Tibial nerve (tissue), 4 donors: ENCODE results near the gene CYFIP2. TPM values are rescaled to one million over a fixed set of nuclear protein-coding genes. Genes with fewer than 3 reads are reported as not detected.
"Not testable (repeated sequence)": the region's sequence is repeated elsewhere in the genome, so short reads cannot be mapped to it uniquely, and the experiment has no call there.

Experiments
- DNase-seq, 2 donors: peaks; one replicate each; pipeline ENCODE4 v3.0.0-alpha.2; 2019; ENCODE audit warnings: low spot score in 2 of 2
- H3K27ac ChIP-seq, 4 donors: fragments of 200-600 bp; sonication (generic) in 3 of 4; one replicate each; pipeline ENCODE4 v1.5.1; 2017 to 2019; ENCODE audit warnings: mild to moderate bottlenecking in 1 of 4
- H3K27me3 ChIP-seq, 2 donors: fragments of 200-600 bp; sonication (generic) in 1 of 2; one replicate each; pipeline versions ENCODE4 v1.5.1 to v1.6.0; 2017 to 2019
- H3K36me3 ChIP-seq, 3 donors: fragments of 200-600 bp; sonication (generic); one replicate each; pipeline ENCODE4 v1.5.1; 2018 to 2019
- H3K4me1 ChIP-seq, 4 donors: fragments of 200-600 bp; sonication (generic) in 3 of 4; one replicate each; pipeline ENCODE4 v1.5.1; 2017 to 2019
- H3K4me3 ChIP-seq, 4 donors: fragments of 200-600 bp; sonication (generic) in 3 of 4; one replicate each; pipeline ENCODE4 v1.5.1; 2017 to 2019; ENCODE audit warnings: mild to moderate bottlenecking in 1 of 4, moderate library complexity in 1 of 4
- H3K9me3 ChIP-seq, 4 donors: fragments of 200-600 bp; sonication (generic) in 3 of 4; one replicate each; pipeline ENCODE4 v1.5.1; 2017 to 2019
- CTCF ChIP-seq, 5 experiments: fragments of 200-600 bp in 3 of 5; fragments of 450-650 bp in 2 of 5; sonication (generic) in 3 of 5; IDR thresholded peaks; one replicate each; pipeline ENCODE4 v1.5.1; 2016 to 2019; ENCODE audit warnings: antibody characterized with exemption in 5 of 5, mild to moderate bottlenecking in 3 of 5, moderate library complexity in 2 of 5
- EP300 ChIP-seq, 2 donors: sonication (generic); formaldehyde crosslinking; IDR thresholded peaks; one replicate each; pipeline ENCODE4 v1.6.1; 2017; ENCODE audit warnings: antibody characterized with exemption in 2 of 2, mild to moderate bottlenecking in 1 of 2
- POLR2A ChIP-seq, 2 donors: fragments of 450-650 bp; IDR thresholded peaks; one replicate each; pipeline ENCODE4 v1.6.1; 2017; ENCODE audit warnings: antibody characterized with exemption in 2 of 2, mild to moderate bottlenecking in 2 of 2, moderate library complexity in 2 of 2
- WGBS, 2 donors: methylation state at CpG; one replicate each; pipeline ENCODE4 v1.1.5; 2018; 5-methylcytosine and 5-hydroxymethylcytosine counted together
- total RNA-seq, 4 donors: library from RNA; depleted of rRNA; stranded (reverse); fragments of >200 nt; gene quantifications; one replicate each; pipeline ENCODE4 v1.1.0, GENCODE V29; 2016

Gene CYFIP2
- total RNA-seq, 4 donors from 2014 or later: 14.4 to 27.3 (median 18.0) TPM

- WGBS, 2 donors: 72 to 76% methylated on average over 15 of the region's 15 CpGs
- no peak for DNase-seq
- Histone ChIP-seq H3K4me1 (peaks cover 0 to 11% (median 0%) of the 10 kb centered on the region in 4 donors), H3K9me3 (no peaks in the 10 kb centered on the region), H3K27ac (no peak overlapping the region), H3K36me3 (peaks cover 0 to 40% (median 4%) of the 10 kb centered on the region in 3 donors), H3K27me3 (no peaks in the 10 kb centered on the region), H3K4me3 (no peak overlapping the region)
- TF ChIP-seq POLR2A (IDR thresholded peaks at IDR 0.05) (no peak), CTCF (IDR thresholded peaks at IDR 0.05) (no peak), EP300 (IDR thresholded peaks at IDR 0.05) (no peak)
These were observed 124.8 kb downstream of the CYFIP2 start for GRCh38 chr5:157390551-157391297.

- no peak for TF ChIP-seq POLR2A (IDR thresholded peaks at IDR 0.05)
- TF ChIP-seq EP300 (IDR thresholded peaks at IDR 0.05): no peak
- TF ChIP-seq CTCF (IDR thresholded peaks at IDR 0.05): no peak
- Histone ChIP-seq H3K4me1 (no peaks in the 10 kb centered on the region), H3K9me3 (peaks cover 0 to 10% (median under 1%) of the 10 kb centered on the region in 4 donors), H3K36me3 (peaks cover 0 to 4% (median 0%) of the 10 kb centered on the region in 3 donors), H3K27me3 (no peaks in the 10 kb centered on the region), H3K4me3 (no peak overlapping the region), H3K27ac (no peak overlapping the region)
- no peak for DNase-seq
These were observed 132.4 kb downstream of the CYFIP2 start for GRCh38 chr5:157398305-157398704.

- H3K4me3 ChIP-seq: no peak overlapping the region
- no peaks in the 10 kb centered on the region for H3K36me3 ChIP-seq
- no peak for TF ChIP-seq CTCF (IDR thresholded peaks at IDR 0.05)
- WGBS, 2 donors: 43 to 51% methylated on average over 5 of the region's 5 CpGs
- peaks cover 0 to 18% (median 2%) of the 10 kb centered on the region in 4 donors for H3K9me3 ChIP-seq
- no peaks in the 10 kb centered on the region for H3K4me1 ChIP-seq
- H3K27me3 ChIP-seq: no peaks in the 10 kb centered on the region
- no peak for DNase-seq
- no peak overlapping the region for H3K27ac ChIP-seq
These were observed 135.0 kb downstream of the CYFIP2 start for GRCh38 chr5:157400741-157401495.

- Histone ChIP-seq H3K4me1 (no peaks in the 10 kb centered on the region), H3K27me3 (no peaks in the 10 kb centered on the region), H3K36me3 (no peaks in the 10 kb centered on the region), H3K9me3 (peaks cover 0 to 17% (median 2%) of the 10 kb centered on the region in 4 donors), H3K27ac (no peak overlapping the region), H3K4me3 (no peak overlapping the region)
- TF ChIP-seq EP300 (IDR thresholded peaks at IDR 0.05) (no peak), POLR2A (IDR thresholded peaks at IDR 0.05) (no peak)
- DNase-seq: no peak
These were observed 149.9 kb downstream of the CYFIP2 start for GRCh38 chr5:157415838-157416237.

- DNase-seq, H3K4me3 ChIP-seq, H3K27ac ChIP-seq, H3K27me3 ChIP-seq, H3K4me1 ChIP-seq, H3K36me3 ChIP-seq: not testable (repeated sequence)
- H3K9me3 ChIP-seq: peaks cover 0 to 19% (median 2%) of the 10 kb centered on the region in 4 donors
- 98% methylated on average over 18 to 25 of the region's 30 CpGs for WGBS, 2 donors
These were observed 153.6 kb downstream of the CYFIP2 start for GRCh38 chr5:157419521-157419920.

GRCh38 chr5:157429920-157430319 lies 164.0 kb downstream of the CYFIP2 start:
- H3K9me3 ChIP-seq, DNase-seq, H3K4me1 ChIP-seq, H3K27ac ChIP-seq, H3K36me3 ChIP-seq, H3K4me3 ChIP-seq, H3K27me3 ChIP-seq: not testable (repeated sequence)
- 92 to 94% methylated on average over 5 of the region's 5 CpGs for WGBS, 2 donors
